MM.1S (cell line): ENCODE measurements around the gene CDKN2C.

ENCODE experiments used
- EZH2 ChIP-seq: fragments of 300-600 bp; sonication (generic); optimal IDR thresholded peaks from 2 replicates; pipeline ENCODE3; 2017; ENCODE audit warnings: low read depth, mild to moderate bottlenecking, antibody characterized with exemption, low read length, mixed read lengths
- EZH2phosphoT487 ChIP-seq: fragments of 300-600 bp; sonication (generic); IDR thresholded peaks from 2 replicates; pipeline ENCODE4 v1.6.1; 2018; ENCODE audit warnings: antibody characterized with exemption, low read length
- TF ChIP-seq, protein P1 (sequence below): fragments of 300-600 bp; sonication (generic); IDR thresholded peaks from 2 replicates; pipeline ENCODE4 v1.5.1; 2016; ENCODE audit warnings: antibody characterized with exemption, low read length, mixed read lengths

DNA sequence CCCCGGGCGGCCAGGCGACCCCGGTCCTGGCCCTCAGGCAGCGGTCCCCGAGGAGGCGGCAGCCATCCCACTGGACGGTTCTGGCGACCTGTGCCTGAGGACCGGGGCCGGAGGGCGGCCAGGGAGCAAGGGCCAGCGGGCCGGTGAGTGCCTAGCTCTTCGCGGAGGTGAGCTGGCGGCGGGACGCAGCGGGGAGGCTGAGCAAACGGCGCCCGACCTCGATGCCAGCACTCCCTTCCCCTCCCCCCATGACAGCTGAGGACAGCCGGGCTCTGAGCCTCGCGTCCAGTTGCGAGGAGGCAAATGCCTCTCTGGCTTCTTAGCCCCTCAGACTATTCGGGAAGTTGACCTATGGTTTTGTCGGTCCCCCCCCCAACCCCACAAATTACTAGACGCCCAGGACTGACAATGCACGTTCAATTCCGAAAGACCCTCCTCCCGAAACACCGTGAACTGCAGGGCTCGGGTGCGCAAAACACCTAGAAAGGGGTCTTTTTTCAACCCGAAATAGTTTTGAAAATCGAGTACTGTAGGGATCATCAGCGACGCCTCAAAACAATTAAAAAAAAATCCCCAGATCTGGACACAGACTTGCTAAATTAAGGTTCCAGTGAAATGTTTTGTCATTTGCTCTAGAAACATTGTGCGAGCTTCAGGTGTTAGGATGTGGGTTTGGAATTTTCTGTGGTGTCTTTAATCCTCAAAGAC is 8.3 kb downstream of the CDKN2C start:
- TF ChIP-seq, protein P1, sequence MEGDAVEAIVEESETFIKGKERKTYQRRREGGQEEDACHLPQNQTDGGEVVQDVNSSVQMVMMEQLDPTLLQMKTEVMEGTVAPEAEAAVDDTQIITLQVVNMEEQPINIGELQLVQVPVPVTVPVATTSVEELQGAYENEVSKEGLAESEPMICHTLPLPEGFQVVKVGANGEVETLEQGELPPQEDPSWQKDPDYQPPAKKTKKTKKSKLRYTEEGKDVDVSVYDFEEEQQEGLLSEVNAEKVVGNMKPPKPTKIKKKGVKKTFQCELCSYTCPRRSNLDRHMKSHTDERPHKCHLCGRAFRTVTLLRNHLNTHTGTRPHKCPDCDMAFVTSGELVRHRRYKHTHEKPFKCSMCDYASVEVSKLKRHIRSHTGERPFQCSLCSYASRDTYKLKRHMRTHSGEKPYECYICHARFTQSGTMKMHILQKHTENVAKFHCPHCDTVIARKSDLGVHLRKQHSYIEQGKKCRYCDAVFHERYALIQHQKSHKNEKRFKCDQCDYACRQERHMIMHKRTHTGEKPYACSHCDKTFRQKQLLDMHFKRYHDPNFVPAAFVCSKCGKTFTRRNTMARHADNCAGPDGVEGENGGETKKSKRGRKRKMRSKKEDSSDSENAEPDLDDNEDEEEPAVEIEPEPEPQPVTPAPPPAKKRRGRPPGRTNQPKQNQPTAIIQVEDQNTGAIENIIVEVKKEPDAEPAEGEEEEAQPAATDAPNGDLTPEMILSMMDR, result no peak
- TF ChIP-seq EZH2phosphoT487 (no peak), EZH2 (no peak)
